MM.1S (cell line): ENCODE measurements around the gene FAM219A.

Experiments used
- DNase-seq: peaks from one replicate; pipeline ENCODE4 v3.0.0-alpha.2; 2015
- H2AFZ ChIP-seq: fragments of 300-600 bp; sonication (generic); 2 replicates; pipeline ENCODE4 v1.6.0; 2016; ENCODE audit warnings: antibody characterized with exemption, low read length
- H3F3A ChIP-seq: fragments of 300-600 bp; sonication (generic); 2 replicates; pipeline ENCODE4 v1.6.1; 2016; ENCODE audit warnings: mild to moderate bottlenecking, antibody characterized with exemption, low read length, moderate library complexity, mixed read lengths; ENCODE audit not compliant: insufficient read depth
- H3K27ac ChIP-seq: fragments of 300-600 bp; sonication (generic); 2 replicates; pipeline ENCODE4 v1.5.1; 2016; ENCODE audit warnings: mild to moderate bottlenecking, low read length
- H3K27me3 ChIP-seq: fragments of 300-600 bp; sonication (generic); replicated peaks from 2 replicates; pipeline ENCODE4 v1.6.0; 2016; ENCODE audit warnings: low read length; ENCODE audit not compliant: insufficient read depth
- H3K36me3 ChIP-seq: fragments of 300-600 bp; sonication (generic); replicated peaks from 2 replicates; pipeline ENCODE4 v1.6.1; 2016; ENCODE audit warnings: mild to moderate bottlenecking, low read length, mixed read lengths; ENCODE audit not compliant: insufficient read depth
- H3K4me1 ChIP-seq: fragments of 300-600 bp; sonication (generic); 2 replicates; pipeline ENCODE4 v1.6.1; 2016; ENCODE audit warnings: low read length, mixed read lengths
- H3K4me2 ChIP-seq: fragments of 300-600 bp; sonication (generic); 2 replicates; pipeline ENCODE4 v1.6.0; 2016; ENCODE audit warnings: low read depth, low read length
- H3K4me3 ChIP-seq: fragments of 300-600 bp; sonication (generic); 2 replicates; pipeline ENCODE4 v1.5.1; 2016; ENCODE audit warnings: low read length, mixed read lengths
- H3K79me2 ChIP-seq: fragments of 300-600 bp; sonication (generic); 2 replicates; pipeline ENCODE4 v1.6.1; 2016; ENCODE audit warnings: mixed run types, low read length, mixed read lengths
- H3K9ac ChIP-seq: fragments of 300-600 bp; sonication (generic); 2 replicates; pipeline ENCODE4 v1.6.1; 2016; ENCODE audit warnings: low read length, mixed read lengths
- H3K9me2 ChIP-seq: fragments of 300-600 bp; sonication (generic); replicated peaks from 2 replicates; pipeline ENCODE4 v1.6.1; 2016; ENCODE audit warnings: mild to moderate bottlenecking, low read length, mixed read lengths; ENCODE audit not compliant: insufficient read depth
- H3K9me3 ChIP-seq: fragments of 300-600 bp; sonication (generic); replicated peaks from 2 replicates; pipeline ENCODE4 v1.6.1; 2016; ENCODE audit warnings: mild to moderate bottlenecking, low read length, mixed read lengths; ENCODE audit not compliant: insufficient read depth
- H4K20me1 ChIP-seq: fragments of 300-600 bp; sonication (generic); 2 replicates; pipeline ENCODE4 v1.6.1; 2016; ENCODE audit warnings: mild to moderate bottlenecking, low read length, moderate library complexity, mixed read lengths; ENCODE audit not compliant: insufficient read depth
- CTCF ChIP-seq: fragments of 300-600 bp; sonication (generic); IDR thresholded peaks from 2 replicates; pipeline ENCODE4 v1.5.1; 2016; ENCODE audit warnings: antibody characterized with exemption, low read length, mixed read lengths
- EZH2 ChIP-seq: fragments of 300-600 bp; sonication (generic); optimal IDR thresholded peaks from 2 replicates; pipeline ENCODE3; 2017; ENCODE audit warnings: low read depth, mild to moderate bottlenecking, antibody characterized with exemption, low read length, mixed read lengths
- EZH2phosphoT487 ChIP-seq: fragments of 300-600 bp; sonication (generic); IDR thresholded peaks from 2 replicates; pipeline ENCODE4 v1.6.1; 2018; ENCODE audit warnings: antibody characterized with exemption, low read length

Gene FAM219A

GRCh38 chr9:34409154-34409553 lies 49.2 kb downstream of the FAM219A start:
- H3F3A ChIP-seq = no peaks in the 10 kb centered on the region
- H3K9me3 ChIP-seq = no peaks in the 10 kb centered on the region
- TF ChIP-seq EZH2phosphoT487 = no peak
- no peak for TF ChIP-seq CTCF
- TF ChIP-seq EZH2 = no peak
- H3K4me1 ChIP-seq = no peaks in the 10 kb centered on the region
- H3K9me2 ChIP-seq = no peaks in the 10 kb centered on the region
- no peak for DNase-seq
- H3K4me2 ChIP-seq = no peak overlapping the region
- no peak overlapping the region for H3K9ac ChIP-seq
- H3K27me3 ChIP-seq = no peaks in the 10 kb centered on the region
- H3K27ac ChIP-seq = no peak overlapping the region
- H3K36me3 ChIP-seq = no peaks in the 10 kb centered on the region
- H3K4me3 ChIP-seq = no peak overlapping the region
- no peaks in the 10 kb centered on the region for H4K20me1 ChIP-seq
- H3K79me2 ChIP-seq = no peaks in the 10 kb centered on the region
- H2AFZ ChIP-seq = no peak overlapping the region

GRCh38 chr9:34408173-34408572 lies 50.2 kb downstream of the FAM219A start:
- H3K4me3 ChIP-seq = no peak overlapping the region
- no peak for DNase-seq

GRCh38 chr9:34406219-34406618 lies 52.2 kb downstream of the FAM219A start:
- no peaks in the 10 kb centered on the region for H3K79me2 ChIP-seq
- H3K9me2 ChIP-seq = no peaks in the 10 kb centered on the region
- no peaks in the 10 kb centered on the region for H4K20me1 ChIP-seq
- no peak overlapping the region for H2AFZ ChIP-seq
- no peaks in the 10 kb centered on the region for H3F3A ChIP-seq
- no peak for TF ChIP-seq EZH2
- TF ChIP-seq CTCF = no peak
- TF ChIP-seq EZH2phosphoT487 = no peak
- no peak overlapping the region for H3K4me3 ChIP-seq
- no peak for DNase-seq
- no peaks in the 10 kb centered on the region for H3K36me3 ChIP-seq
- H3K9ac ChIP-seq = no peak overlapping the region
- H3K9me3 ChIP-seq = no peaks in the 10 kb centered on the region
- no peak overlapping the region for H3K4me2 ChIP-seq
- no peaks in the 10 kb centered on the region for H3K27me3 ChIP-seq
- H3K4me1 ChIP-seq = no peaks in the 10 kb centered on the region
- no peak overlapping the region for H3K27ac ChIP-seq

More at GRCh38 chr9:34408173-34408572, 50.2 kb downstream of the FAM219A start:
- H3K4me2 ChIP-seq = no peak overlapping the region
- no peaks in the 10 kb centered on the region for H3K9me3 ChIP-seq
- no peak overlapping the region for H3K9ac ChIP-seq
- no peaks in the 10 kb centered on the region for H3K4me1 ChIP-seq
- no peak overlapping the region for H2AFZ ChIP-seq
- no peaks in the 10 kb centered on the region for H3K36me3 ChIP-seq
- no peak for TF ChIP-seq EZH2phosphoT487
- no peak for TF ChIP-seq EZH2
- no peak for TF ChIP-seq CTCF
- no peaks in the 10 kb centered on the region for H4K20me1 ChIP-seq
- H3F3A ChIP-seq = no peaks in the 10 kb centered on the region
- no peaks in the 10 kb centered on the region for H3K79me2 ChIP-seq
- no peaks in the 10 kb centered on the region for H3K27me3 ChIP-seq
- H3K9me2 ChIP-seq = no peaks in the 10 kb centered on the region
- H3K27ac ChIP-seq = no peak overlapping the region
